Measurements from ENCODE around the gene SF3A1. TPM values are rescaled to one million over a fixed set of nuclear protein-coding genes. Genes with fewer than 3 reads are reported as not detected.
"Not testable (repeated sequence)": the region's sequence is repeated elsewhere in the genome, so short reads cannot be mapped to it uniquely, and the experiment has no call there.

Gene SF3A1
- total RNA-seq, 2 donors from 2014 or later: 94.3 to 105 TPM

DNA sequence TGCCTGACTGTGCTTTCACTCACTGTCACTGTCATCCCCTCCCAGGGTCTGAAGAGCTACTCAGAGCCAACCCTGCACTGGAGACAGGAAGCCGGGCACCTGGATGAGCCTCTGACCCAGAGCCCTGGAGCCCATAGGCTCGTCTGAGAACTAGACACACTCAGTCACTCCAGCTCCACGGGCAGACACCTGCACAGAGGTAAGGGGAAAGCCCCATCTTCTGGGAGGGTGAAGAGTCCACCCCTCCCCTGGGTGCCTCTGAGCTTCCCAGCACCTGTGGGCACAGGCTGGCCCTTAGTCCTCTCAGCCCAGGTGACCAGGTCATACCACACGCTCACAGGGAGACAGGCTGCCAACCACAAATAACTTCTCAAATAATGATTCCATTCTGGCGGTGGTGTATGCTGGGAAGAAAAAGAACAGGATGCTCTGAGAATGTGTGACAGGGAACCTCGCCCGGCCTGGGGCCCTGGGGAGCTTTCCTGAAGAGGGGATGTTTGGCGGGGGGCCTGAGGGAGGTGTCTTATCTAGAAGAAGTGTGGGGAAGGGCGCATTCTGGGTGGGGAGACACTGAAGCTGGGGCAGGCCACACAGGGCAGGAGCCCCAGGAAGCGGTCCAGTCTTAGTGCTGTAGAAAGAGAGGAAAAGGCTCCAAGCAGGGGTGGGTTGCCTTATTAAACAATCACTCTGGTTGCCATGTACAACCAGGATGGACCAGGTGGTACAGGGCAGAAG lies 5.4 kb upstream of the SF3A1 start:
- ATAC-seq: no peak
- no peak for DNase-seq
- intact Hi-C loops (cut with DNase I): no loop called here

DNA sequence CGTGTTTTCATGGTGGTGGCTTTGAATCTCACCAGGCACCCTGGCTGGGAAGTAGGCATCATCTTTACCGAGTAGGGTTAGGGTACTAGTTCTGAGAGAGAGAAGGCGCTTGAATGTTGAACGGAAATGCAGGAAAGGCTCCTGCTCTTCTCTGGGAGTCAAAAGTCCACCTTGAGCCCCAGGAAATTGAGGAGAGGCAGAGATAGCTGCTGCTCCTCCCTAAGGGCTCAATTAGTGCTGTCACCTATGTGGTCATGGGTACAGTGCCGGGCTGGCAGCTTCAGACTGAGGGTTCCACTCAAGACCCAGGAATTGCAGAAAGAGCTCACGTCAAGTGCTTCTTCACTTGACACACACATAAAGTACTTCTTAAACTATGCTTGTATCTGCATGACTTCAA lies 1.8 kb upstream of the SF3A1 start:
- ATAC-seq (no peak), DNase-seq (no peak)
- intact Hi-C loops (cut with DNase I): no loop called here

DNA sequence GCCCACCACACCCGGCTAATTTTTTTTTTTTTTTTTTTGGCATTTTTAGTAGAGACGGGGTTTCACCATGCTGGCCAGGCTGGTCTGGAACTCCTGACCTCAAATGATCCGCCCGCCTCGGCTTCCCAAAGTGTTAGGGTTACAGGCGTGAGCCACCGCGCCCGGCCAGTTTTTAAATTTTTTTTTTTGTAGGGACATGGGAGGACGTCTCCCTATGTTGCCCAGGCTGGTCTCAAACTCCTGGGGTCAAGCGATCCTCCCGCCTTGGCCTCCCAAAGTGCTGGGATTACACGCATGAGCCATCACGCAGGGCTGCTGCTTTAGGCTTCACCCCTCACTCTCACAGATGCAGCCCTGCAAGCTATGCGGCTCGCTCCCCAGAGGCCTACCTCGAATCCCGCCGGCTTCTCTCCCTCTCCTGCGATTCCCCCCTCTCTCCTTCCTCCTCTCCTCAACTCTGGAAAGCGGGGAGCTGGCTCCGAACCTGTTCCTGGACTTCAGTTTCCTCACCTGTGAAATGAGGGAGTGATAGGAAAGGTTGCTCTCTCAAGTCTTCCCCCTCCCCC lies 1.0 kb upstream of the SF3A1 start:
- intact Hi-C loops (cut with DNase I): no loop called here
- ATAC-seq (no peak), DNase-seq (no peak)

DNA sequence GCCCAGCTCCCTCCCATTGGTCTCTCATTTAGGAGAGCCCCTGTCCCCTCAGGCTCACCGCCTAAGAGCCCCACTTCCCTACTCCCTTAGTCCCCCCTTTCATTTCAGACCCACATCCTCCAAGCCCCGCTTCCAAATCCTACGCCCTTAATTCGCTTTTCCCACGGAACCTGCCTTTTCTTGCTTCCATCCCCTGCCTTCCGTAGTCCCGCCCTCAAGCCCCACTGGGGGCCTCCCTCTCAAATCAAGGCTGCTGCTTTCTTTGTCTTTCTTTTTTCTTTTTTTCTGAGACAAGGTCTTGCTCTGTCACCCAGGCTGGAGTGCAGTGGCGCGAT lies 509 bp upstream of the SF3A1 start:
- ATAC-seq (peak; percentile 0 to 10), DNase-seq (no peak)
- intact Hi-C loops (cut with DNase I): no loop called here

DNA sequence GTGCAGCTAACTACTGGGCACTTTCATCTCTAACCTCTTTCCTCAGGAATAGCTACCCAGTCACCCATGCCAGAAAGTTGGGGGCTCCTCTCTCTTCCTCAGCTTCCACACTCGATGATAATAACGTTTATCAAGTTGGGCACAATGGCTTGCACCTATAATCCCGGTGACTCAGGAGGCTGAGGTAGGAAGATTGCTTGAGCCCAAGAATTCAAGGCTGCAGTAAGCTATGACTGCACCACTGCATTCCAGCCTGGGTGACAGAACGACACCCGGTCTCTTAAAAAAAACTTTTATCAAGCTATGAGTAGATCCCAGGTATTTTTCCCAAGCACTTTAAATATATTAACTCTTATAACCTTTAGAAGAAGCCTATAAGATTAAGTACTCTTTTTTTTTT lies 2.0 kb downstream of the SF3A1 start:
- intact Hi-C loops (cut with DNase I): no loop called here
- DNase-seq: no peak
- no peak for ATAC-seq

DNA sequence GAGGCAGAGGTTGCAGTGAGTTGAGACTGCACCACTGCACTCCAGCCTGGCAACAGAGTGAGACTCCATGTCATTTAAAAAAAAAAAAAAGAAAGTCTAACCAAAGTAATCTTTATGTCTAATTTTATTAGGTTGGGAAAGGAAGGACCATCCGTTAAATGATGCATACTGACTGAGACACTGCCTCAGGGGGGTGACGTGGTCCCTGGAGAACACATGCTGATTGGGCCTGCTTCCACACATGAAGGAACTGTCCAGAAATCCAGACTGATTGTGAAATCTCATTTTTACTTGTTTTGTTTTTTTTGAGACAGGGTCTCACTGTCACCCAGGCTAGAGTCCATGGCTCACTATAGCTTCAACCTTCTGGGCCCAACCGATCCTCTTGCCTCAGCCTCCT lies 5.5 kb downstream of the SF3A1 start:
- intact Hi-C loops (cut with DNase I): no loop called here
- no peak for ATAC-seq
- DNase-seq: no peak

DNA sequence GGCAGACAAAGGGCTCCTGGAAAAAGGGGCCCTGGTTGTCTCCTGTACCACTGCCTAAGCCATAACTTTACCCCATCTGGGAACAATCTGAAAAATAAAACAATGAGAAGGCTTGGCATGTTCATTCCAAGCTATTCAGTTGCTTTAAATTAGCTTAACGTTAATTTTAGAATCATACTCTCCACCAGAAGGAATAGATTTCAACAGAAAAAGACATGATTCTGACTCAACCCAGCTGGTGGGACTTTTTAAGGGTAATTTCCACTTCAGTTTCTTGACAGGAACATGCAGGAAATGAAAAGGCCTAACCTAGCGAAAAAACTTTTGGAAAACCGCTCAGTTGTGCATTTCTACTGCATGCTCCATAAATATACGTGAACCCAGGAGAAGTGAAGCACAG lies 7.9 kb downstream of the SF3A1 start:
- ATAC-seq (no peak), DNase-seq (no peak)
- intact Hi-C loops (cut with DNase I): no loop called here

DNA sequence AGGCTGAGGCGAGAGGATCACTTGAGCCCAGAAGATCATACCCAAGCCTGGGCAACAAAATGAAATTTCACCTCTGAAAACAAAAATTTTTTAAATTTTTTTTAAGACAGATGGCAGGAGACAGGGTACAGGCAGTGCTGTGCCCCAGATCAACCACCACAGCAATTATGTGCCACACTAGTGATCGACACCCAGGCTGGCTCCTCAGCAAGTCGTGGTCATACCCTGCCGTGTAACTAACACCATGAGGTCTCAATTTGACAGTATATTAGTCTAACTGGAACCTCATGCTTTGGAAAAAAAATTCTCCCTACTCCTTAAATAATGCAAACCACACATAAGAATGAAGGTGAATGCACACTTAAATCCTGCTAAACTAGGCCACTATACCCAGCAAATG lies 8.3 kb downstream of the SF3A1 start:
- intact Hi-C loops (cut with DNase I): no loop called here

DNA sequence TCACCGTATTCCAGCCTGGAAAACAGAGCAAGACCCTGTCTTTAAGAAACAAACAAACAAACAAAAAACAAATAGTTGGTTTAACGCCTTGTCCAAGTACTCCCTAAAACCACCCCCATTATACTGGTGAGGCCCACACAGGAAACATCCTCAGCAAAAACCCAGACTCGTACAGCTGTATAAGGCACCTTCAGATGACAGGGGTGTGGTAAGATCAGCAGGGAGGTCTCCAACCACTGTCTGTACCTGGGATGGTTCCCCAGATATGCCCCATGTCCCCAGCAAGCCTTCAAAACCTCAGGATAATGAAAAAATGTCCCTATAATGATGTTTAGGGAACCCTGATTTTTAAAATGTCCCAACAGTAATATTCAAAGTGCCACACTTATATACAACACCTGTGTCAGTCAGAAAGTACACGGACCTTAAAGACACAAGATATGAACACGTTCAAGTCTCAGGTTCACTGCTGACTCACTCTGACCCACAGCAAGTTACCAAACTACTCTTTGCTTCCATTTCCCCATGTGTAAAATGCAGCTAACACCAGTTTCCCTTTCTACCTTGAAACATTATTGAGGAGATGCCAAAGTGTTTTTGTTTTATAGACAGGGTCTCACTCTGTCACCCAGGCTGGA lies 9.3 kb downstream of the SF3A1 start:
- no peak for DNase-seq
- intact Hi-C loops (cut with DNase I): no loop called here

More for the DNA sequence above, 8.3 kb downstream of the SF3A1 start:
- ATAC-seq: no peak
- no peak for DNase-seq

DNA sequence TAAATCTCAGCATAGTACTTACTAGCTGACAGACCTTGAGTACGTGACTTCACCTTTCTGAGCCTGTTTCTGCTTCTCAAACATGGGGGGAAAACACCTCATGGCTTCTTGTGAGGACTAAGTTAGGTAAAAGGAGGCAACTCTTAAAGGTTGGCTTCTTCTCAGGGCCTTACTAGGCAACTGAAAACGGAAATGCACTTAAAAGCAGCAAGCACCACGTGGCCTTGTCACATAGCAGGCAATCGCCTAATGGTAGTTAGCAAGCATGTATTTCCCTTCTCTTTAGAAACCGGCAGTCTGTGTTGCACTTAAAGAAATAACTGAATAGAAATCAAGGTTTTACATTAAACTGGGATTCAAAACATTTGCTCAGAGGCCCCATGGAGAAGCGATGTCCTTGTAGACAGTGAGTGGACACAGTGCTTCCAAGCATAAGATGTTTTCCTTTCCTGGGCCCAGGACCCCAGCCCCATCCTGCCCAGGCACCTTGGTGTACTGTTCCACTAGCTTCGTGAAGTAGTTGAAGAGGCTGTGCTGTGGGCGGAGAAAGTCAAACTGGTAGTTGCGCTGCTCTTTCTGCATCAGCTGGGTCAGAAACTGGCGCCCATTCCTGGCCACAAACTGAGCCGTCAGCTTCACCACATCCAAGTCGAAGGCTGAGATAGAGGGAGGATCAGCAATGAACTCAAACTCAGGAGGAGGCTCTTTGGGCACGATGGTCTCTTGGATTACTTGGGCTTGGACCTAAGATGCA lies 12.1 kb downstream of the SF3A1 start:
- intact Hi-C loops (cut with DNase I): no loop called here
- DNase-seq: no peak
- ATAC-seq: no peak

More for the DNA sequence above, 9.3 kb downstream of the SF3A1 start:
- ATAC-seq: no peak

DNA sequence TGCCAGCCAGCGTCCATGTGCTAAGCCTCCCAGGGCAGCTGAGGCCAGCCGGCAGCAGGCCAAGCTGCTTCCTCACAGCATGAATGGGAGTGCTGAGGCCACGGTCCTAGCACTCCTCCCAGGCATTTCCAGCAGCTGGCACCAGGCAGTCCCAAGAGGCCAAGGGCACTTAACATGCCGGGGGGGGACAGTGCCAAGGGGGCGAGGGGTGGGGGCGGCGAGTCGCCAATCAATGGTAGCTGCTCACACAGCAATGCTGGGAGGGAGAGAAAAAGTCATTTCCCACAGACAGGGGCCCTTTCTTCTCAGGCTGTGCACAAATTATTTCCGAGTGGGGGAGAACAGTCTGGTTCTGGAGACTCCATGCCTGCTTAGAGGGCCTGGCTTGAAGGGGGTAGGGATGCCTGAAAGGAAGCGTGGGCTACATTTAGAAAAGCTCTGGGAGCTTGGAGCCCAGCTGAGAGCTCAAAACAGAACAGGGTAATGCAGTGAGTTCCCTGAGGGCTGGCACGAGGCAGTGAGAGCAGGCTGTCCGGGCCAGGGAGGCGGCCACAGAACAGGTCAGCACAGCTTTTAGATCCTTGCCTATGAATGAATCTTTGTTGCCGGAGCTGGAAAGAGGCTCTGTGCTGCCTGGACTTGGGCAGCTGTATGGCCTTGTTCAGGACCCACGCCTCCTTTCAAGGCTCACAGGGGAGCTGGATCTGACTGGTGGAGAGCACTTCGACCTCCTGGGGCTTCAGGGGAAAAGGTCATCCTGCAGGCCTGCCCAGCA lies 15.6 kb downstream of the SF3A1 start:
- intact Hi-C loops (cut with DNase I): no loop called here
- DNase-seq: peak; percentile 65
- ATAC-seq: peak; percentile 81 to 88

DNA sequence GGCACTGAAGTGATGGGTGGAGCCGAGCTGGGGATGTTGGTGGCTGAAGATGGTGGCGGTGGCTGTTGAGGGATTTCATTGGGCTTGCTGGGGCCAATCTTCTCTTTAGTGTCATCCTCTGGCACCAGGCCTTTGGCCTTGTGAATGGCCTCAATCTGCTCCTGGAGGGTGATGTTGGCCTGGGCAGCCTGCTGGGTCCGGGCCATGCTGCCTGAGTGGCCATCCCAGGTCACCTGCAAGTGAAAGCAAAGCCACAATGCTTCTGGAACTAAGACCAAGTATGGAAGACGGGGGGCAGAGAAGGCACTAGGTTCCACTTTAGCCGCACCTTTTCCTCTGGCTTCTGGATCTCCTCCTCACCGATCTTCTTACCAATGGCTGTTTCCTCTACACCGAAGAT lies 17.9 kb downstream of the SF3A1 start:
- intact Hi-C loops (cut with DNase I): no loop called here

DNA sequence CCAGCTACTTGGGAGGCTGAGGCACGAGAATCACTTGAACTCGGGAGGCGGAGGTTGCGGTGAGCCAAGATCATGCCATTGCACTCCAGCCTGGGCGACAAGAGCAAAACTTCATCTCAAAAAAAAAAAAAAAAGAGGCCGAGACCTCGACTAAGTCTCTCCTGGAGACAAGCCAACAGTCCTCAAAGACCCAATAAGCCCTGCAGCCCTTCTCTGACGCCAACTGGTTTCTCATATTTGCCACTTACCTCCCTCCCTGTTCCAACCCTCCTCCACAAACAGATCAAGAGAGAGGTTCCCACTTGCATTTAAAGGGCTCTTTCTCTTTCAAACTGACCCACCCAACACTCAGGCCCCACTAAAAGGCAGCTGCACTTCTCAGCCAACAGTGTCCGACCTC lies 18.4 kb downstream of the SF3A1 start:
- DNase-seq; ATAC-seq; intact Hi-C loops (cut with DNase I): not testable (repeated sequence)

More for the DNA sequence above, 17.9 kb downstream of the SF3A1 start:
- no peak for DNase-seq
- no peak for ATAC-seq

DNA sequence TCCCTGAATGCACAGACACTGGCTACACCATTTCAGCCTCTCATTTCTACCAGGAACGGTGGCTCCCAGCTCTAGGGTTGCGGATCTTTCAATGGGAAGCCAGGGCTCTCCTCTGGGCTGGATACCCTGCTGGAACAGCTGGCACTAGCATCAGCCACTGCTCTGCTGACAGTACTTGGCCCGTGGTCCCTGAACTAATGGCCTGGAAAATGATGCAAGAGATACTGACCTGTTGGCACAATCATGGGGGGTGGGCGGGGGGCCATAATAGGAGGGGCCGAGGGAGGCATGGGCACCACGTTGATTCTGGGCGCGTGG lies 19.3 kb downstream of the SF3A1 start:
- intact Hi-C loops (cut with DNase I): no loop called here
- ATAC-seq (peak in 1 of 2 donors; percentile 12), DNase-seq (no peak)

DNA sequence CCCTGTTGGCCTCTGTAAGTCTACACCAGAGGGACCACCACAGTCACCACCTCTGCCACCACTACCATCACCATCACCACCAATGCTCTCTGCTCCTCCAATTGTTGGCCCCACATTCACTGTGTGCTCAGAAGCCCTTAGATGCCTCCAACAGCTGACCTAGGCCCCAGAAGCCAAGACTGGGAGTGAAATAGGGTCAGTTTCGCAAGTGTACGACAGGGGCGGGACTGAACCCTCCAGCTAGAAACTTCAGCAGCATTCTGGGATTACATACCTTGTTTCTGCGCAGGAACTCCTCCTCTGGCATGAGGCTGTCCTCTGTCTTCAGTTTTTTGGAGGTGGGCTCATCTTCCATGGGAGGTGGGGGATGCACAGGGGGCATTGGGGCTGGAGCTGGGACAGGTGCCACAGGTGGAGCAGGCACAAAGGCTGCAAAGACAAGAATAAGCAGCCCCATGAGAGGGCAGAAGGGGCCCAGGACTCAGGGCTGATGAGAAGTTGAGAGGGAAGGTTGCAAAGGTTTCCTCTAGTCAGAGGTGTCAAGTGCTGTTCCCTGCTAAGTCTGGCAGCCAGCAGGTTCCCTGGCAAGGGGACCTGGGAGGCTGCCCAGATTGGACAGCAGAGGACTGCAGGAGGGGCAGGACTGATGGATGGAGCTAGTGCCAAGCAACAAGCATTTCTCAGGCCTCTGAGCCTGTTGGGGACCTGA lies 19.8 kb downstream of the SF3A1 start:
- ATAC-seq: peak; percentile 70 to 79
- intact Hi-C loops (cut with DNase I): no loop called here
- peak; percentile 65 for DNase-seq

DNA sequence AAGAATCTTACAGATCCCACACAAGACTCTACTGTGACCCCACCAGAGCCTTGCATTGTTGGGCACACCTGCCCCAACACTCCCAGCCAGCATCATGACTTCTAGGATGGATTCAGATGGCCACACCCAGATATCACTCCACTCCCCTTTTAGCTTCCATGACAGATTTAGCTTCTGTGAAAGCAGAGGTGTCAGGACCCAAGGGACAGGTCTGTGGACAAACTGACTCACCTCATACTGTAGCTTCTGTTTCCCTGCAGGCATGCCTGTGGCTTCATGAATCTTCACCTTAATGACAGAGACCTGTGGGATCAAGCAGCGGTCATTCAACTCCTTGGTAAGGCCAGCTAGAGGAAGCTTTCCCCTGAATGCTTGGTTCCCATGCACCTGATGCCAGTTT lies 21.5 kb downstream of the SF3A1 start:
- intact Hi-C loops (cut with DNase I): no loop called here
- DNase-seq (no peak), ATAC-seq (no peak)

DNA sequence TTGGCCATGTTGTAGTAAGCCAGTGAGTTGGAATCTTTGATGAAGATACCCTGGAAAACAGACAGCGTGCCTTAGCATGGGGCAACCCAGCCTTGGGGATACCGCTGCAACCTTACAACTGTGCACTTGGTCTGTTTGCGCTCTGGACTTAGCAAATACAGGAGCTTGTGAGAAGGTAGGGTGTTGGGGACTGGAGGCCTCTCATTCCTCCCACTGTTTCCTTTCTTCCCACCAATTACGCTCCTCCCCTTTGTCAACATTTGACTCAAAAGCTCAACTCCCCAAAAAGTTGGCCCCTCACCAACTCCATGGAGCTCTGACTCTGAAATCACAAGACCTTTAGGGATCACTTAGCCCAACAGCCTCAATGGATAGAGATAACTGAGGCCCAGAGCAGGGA lies 22.0 kb downstream of the SF3A1 start:
- ATAC-seq (no peak), DNase-seq (no peak)
- intact Hi-C loops (cut with DNase I): no loop called here

DNA sequence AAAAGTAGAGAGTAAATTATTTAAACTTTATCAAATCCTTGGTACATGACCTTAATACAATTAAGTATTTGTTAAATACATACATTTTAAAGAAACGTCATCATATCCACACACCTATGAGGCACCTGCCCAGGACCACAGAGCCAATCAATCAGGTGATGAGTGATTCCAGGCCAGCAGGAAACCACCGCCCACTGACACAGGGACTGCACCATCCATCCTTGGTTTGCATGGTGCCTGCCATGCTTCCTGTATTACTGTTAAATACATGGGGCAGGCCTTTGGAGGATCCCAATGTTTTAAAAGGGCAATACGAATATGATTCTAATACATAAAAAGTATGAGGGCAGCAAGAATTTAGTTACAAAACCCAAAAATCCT lies 23.0 kb downstream of the SF3A1 start:
- intact Hi-C loops (cut with DNase I): no loop called here
- ATAC-seq: no peak
- DNase-seq: no peak
